ENCODE measurements around the gene IGF1R.

Gene IGF1R

GRCh38 chr15:98643115-98643514, 5.2 kb upstream of the IGF1R start:
- H3K36me3 ChIP-seq: no peaks in the 10 kb centered on the region
- no peak overlapping the region for H3K4me3 ChIP-seq (ENCODE audit: low read depth in 1 of 2, low read length in 1 of 2)
- TF ChIP-seq CTCF (IDR thresholded peaks at IDR 0.05): no peak
- no peaks in the 10 kb centered on the region for H3K9me3 ChIP-seq
- peaks cover 8 to 13% of the 10 kb centered on the region in 2 experiments for H3K4me1 ChIP-seq (ENCODE audit: control insufficient read depth in 1 of 2, insufficient read depth in 1 of 2, low read depth in 1 of 2, low read length in 1 of 2)
- peaks cover 37% of the 10 kb centered on the region for H3K27me3 ChIP-seq
- H3K27ac ChIP-seq: no peak overlapping the region

- no peaks in the 10 kb centered on the region for H3K36me3 ChIP-seq
- H3K4me1 ChIP-seq (ENCODE audit: control insufficient read depth in 1 of 2, insufficient read depth in 1 of 2, low read depth in 1 of 2, low read length in 1 of 2): peaks cover 16 to 25% of the 10 kb centered on the region in 2 experiments
- peak overlapping the region; percentile 94 for H3K27ac ChIP-seq
- H3K9me3 ChIP-seq: no peaks in the 10 kb centered on the region
- peaks cover 48% of the 10 kb centered on the region for H3K27me3 ChIP-seq
- peak overlapping the region; percentile 67 to 94 for H3K4me3 ChIP-seq (ENCODE audit: low read depth in 1 of 2, low read length in 1 of 2)
- no peak for TF ChIP-seq CTCF (IDR thresholded peaks at IDR 0.05)
These were observed 1.8 kb upstream of the IGF1R start for GRCh38 chr15:98646546-98647025.

- H3K4me1 ChIP-seq (ENCODE audit: control insufficient read depth in 1 of 2, insufficient read depth in 1 of 2, low read depth in 1 of 2, low read length in 1 of 2): peaks cover 23 to 31% of the 10 kb centered on the region in 2 experiments
- no peaks in the 10 kb centered on the region for H3K36me3 ChIP-seq
- H3K9me3 ChIP-seq: no peaks in the 10 kb centered on the region
- peak; percentile 78 for TF ChIP-seq CTCF (IDR thresholded peaks at IDR 0.05)
- peak overlapping the region; percentile 94 for H3K27ac ChIP-seq
- peaks cover 48% of the 10 kb centered on the region for H3K27me3 ChIP-seq
- peak overlapping the region; percentile 67 to 94 for H3K4me3 ChIP-seq (ENCODE audit: low read depth in 1 of 2, low read length in 1 of 2)
These were observed 1.1 kb upstream of the IGF1R start for GRCh38 chr15:98647026-98647773.

GRCh38 chr15:98648654-98649471, 524 bp downstream of the IGF1R start:
- peak; percentile 11 for TF ChIP-seq CTCF (IDR thresholded peaks at IDR 0.05)
- H3K9me3 ChIP-seq: no peaks in the 10 kb centered on the region

GRCh38 chr15:98649472-98650416, 1.4 kb downstream of the IGF1R start:
- peak overlapping the region; percentile 94 for H3K27ac ChIP-seq
- H3K27me3 ChIP-seq: peaks cover 30% of the 10 kb centered on the region
- no peaks in the 10 kb centered on the region for H3K9me3 ChIP-seq
- TF ChIP-seq CTCF (IDR thresholded peaks at IDR 0.05): peak; percentile 30
- H3K4me3 ChIP-seq (ENCODE audit: low read depth in 1 of 2, low read length in 1 of 2): peak overlapping the region; percentile 94 to 95
- peaks cover 47 to 57% of the 10 kb centered on the region in 2 experiments for H3K4me1 ChIP-seq (ENCODE audit: control insufficient read depth in 1 of 2, insufficient read depth in 1 of 2, low read depth in 1 of 2, low read length in 1 of 2)
- no peaks in the 10 kb centered on the region for H3K36me3 ChIP-seq

More at GRCh38 chr15:98648654-98649471, 524 bp downstream of the IGF1R start:
- H3K4me1 ChIP-seq (ENCODE audit: control insufficient read depth in 1 of 2, insufficient read depth in 1 of 2, low read depth in 1 of 2, low read length in 1 of 2): peaks cover 38 to 48% of the 10 kb centered on the region in 2 experiments
- peak overlapping the region; percentile 94 to 95 for H3K4me3 ChIP-seq (ENCODE audit: low read depth in 1 of 2, low read length in 1 of 2)
- H3K36me3 ChIP-seq: no peaks in the 10 kb centered on the region
- peak overlapping the region; percentile 94 for H3K27ac ChIP-seq
- H3K27me3 ChIP-seq: peaks cover 38% of the 10 kb centered on the region

Data from neutrophil (primary cell).